HEK293 (cell line): ENCODE results near the gene B3GAT1.

Experiments used
- CTCF ChIA-PET: fragments of 350-600 bp; formaldehyde crosslinking; extraction: SDS; loops from one replicate; lab custom pipeline; 2021; ENCODE audit warnings: antibody characterized with exemption; lab: Yijun Ruan, JAX
- POLR2A ChIA-PET: fragments of 300-600 bp; formaldehyde crosslinking; extraction: SDS; loops from one replicate; lab custom pipeline; 2020; ENCODE audit warnings: antibody characterized with exemption, inconsistent platforms; lab: Yijun Ruan, JAX
- H3K27ac ChIP-seq: fragments of 200-500 bp; sonication (Bioruptor generic); 2 replicates; pipeline ENCODE4 v1.5.1; 2014; ENCODE audit warnings: low read depth, low read length, control low read depth, inconsistent platforms; ENCODE audit errors: extremely low read depth
- H3K36me3 ChIP-seq, 2 experiments: fragments of 200-500 bp in 1 of 2; sonication (Bioruptor generic) in 1 of 2; 1 replicate in 1 of 2; 2 replicates in 1 of 2; pipeline ENCODE4 v1.5.1; 2014 to 2017; ENCODE audit warnings: inconsistent platforms in 2 of 2, low read length in 2 of 2; ENCODE audit not compliant: control insufficient read depth in 2 of 2, insufficient read depth in 1 of 2
- H3K4me1 ChIP-seq: fragments of 200-500 bp; sonication (Bioruptor generic); 2 replicates; pipeline ENCODE4 v1.5.1; 2014; ENCODE audit warnings: mild to moderate bottlenecking, low read length, inconsistent platforms; ENCODE audit not compliant: control insufficient read depth, insufficient read depth
- H3K4me3 ChIP-seq: 2 replicates; pipeline ENCODE4 v1.5.1; 2011; ENCODE audit warnings: low read depth, mild to moderate bottlenecking, control low read depth, low read length, moderate library complexity
- H3K9me3 ChIP-seq: fragments of 200-500 bp; sonication (Bioruptor generic); 2 replicates; pipeline ENCODE4 v1.5.1; 2014; ENCODE audit warnings: low read depth, low read length, inconsistent platforms; ENCODE audit not compliant: control insufficient read depth, insufficient read depth
- FEZF1 ChIP-seq: fragments of 450-650 bp; formaldehyde crosslinking; IDR thresholded peaks from 2 replicates; pipeline ENCODE4 v1.5.1; 2016; ENCODE audit warnings: missing biosample characterization, missing genetic modification characterization
- GLIS2 ChIP-seq: fragments of 450-650 bp; formaldehyde crosslinking; IDR thresholded peaks from 2 replicates; pipeline ENCODE4 v1.5.1; 2016; ENCODE audit warnings: missing biosample characterization, missing genetic modification characterization
- HIC1 ChIP-seq: fragments of 450-650 bp; formaldehyde crosslinking; IDR thresholded peaks from 2 replicates; pipeline ENCODE4 v1.5.1; 2016; ENCODE audit warnings: missing biosample characterization, missing genetic modification characterization
- PRDM10 ChIP-seq: fragments of 450-650 bp; formaldehyde crosslinking; IDR thresholded peaks from 2 replicates; pipeline ENCODE4 v1.5.1; 2016; ENCODE audit warnings: missing biosample characterization, missing genetic modification characterization
- SP3 ChIP-seq: fragments of 450-650 bp; formaldehyde crosslinking; IDR thresholded peaks from 2 replicates; pipeline ENCODE4 v1.5.1; 2016; ENCODE audit warnings: missing biosample characterization, missing genetic modification characterization
- SP7 ChIP-seq: fragments of 450-650 bp; formaldehyde crosslinking; IDR thresholded peaks from 2 replicates; pipeline ENCODE4 v1.5.1; 2016; ENCODE audit warnings: missing biosample characterization, missing genetic modification characterization
- ZBTB7A ChIP-seq: fragments of 450-650 bp; formaldehyde crosslinking; IDR thresholded peaks from 2 replicates; pipeline ENCODE4 v1.5.1; 2016; ENCODE audit warnings: low read depth, missing biosample characterization, missing genetic modification characterization
- ZNF157 ChIP-seq: fragments of 450-650 bp; formaldehyde crosslinking; IDR thresholded peaks from 2 replicates; pipeline ENCODE4 v1.5.1; 2016; ENCODE audit warnings: missing biosample characterization, missing genetic modification characterization
- ZNF223 ChIP-seq: fragments of 450-650 bp; formaldehyde crosslinking; IDR thresholded peaks from 2 replicates; pipeline ENCODE4 v1.5.1; 2016; ENCODE audit warnings: missing biosample characterization, missing genetic modification characterization
- ZNF350 ChIP-seq: fragments of 450-650 bp; formaldehyde crosslinking; IDR thresholded peaks from 2 replicates; pipeline ENCODE4 v1.5.0; 2017; ENCODE audit warnings: missing biosample characterization, mild to moderate bottlenecking, missing genetic modification characterization
- ZNF658 ChIP-seq: fragments of 450-650 bp; formaldehyde crosslinking; IDR thresholded peaks from 2 replicates; pipeline ENCODE4; 2016; ENCODE audit warnings: missing biosample characterization, missing genetic modification characterization
- ZNF670 ChIP-seq: fragments of 450-650 bp; formaldehyde crosslinking; IDR thresholded peaks from 2 replicates; pipeline ENCODE4 v1.5.1; 2016; ENCODE audit warnings: missing biosample characterization, missing genetic modification characterization, low read depth
- ZNF677 ChIP-seq: fragments of 450-650 bp; IDR thresholded peaks from 2 replicates; pipeline ENCODE4 v1.5.0; 2018; ENCODE audit warnings: missing biosample characterization, mild to moderate bottlenecking, missing genetic modification characterization, moderate library complexity
- ZNF768 ChIP-seq: fragments of 450-650 bp; formaldehyde crosslinking; IDR thresholded peaks from 2 replicates; pipeline ENCODE4 v1.5.1; 2018; ENCODE audit warnings: missing biosample characterization, mild to moderate bottlenecking, missing genetic modification characterization
- ZNF776 ChIP-seq: fragments of 450-650 bp; formaldehyde crosslinking; IDR thresholded peaks from 2 replicates; pipeline ENCODE4 v1.5.0; 2017; ENCODE audit warnings: missing biosample characterization, missing genetic modification characterization, borderline replicate concordance
- ZNF792 ChIP-seq: fragments of 450-650 bp; formaldehyde crosslinking; IDR thresholded peaks from 2 replicates; pipeline ENCODE4 v1.5.1; 2016; ENCODE audit warnings: missing biosample characterization, missing genetic modification characterization
- ZSCAN23 ChIP-seq: fragments of 450-650 bp; formaldehyde crosslinking; IDR thresholded peaks from 2 replicates; pipeline ENCODE4 v1.5.1; 2016; ENCODE audit warnings: missing biosample characterization, missing genetic modification characterization
- TF ChIP-seq, protein P1 (sequence below): fragments of 450-650 bp; formaldehyde crosslinking; IDR thresholded peaks from 2 replicates; pipeline ENCODE4 v1.5.1; 2016; ENCODE audit warnings: missing biosample characterization, missing genetic modification characterization, borderline replicate concordance

The B3GAT1 gene

DNA sequence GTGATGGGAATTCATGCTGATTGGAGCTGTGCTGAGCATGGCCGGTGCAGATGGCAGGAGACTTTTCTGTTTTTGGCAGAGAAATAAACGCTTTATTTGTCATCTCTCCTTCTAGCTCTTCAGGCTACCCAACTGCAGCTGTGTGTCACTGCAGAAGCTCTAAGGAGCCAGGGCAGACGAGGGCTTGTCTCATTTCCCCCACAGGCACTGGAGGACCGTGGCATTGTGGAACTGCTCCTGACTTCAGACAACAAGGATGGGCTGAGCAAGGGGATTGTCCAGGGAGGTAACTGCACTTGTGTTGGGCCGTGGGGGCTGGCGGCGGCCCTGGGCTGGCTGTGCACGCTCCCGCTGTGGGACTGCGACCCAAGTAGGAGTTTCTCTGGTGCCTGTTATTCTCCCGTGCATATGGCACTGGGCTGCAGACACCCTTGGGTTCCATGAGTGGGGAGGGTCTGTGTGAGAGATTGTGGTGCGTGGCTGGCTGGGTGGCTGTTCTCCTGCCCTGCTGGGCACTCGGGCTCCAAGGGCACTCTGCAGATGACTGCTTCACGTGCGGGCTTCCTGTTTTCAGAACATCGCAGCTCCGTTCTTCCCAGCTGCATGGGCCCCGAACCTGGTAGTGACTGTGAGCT lies 53.1 kb downstream of the B3GAT1 start:
- no peak overlapping the region for H3K27ac ChIP-seq
- TF ChIP-seq PRDM10 (no peak), ZNF677 (tag by site-specific recombination) (no peak), SP7 (tag by site-specific recombination) (no peak), ZNF157 (tag by site-specific recombination) (no peak), ZSCAN23 (no peak), ZNF792 (tag by site-specific recombination) (no peak)
- H3K4me3 ChIP-seq = no peak overlapping the region
- no peaks in the 10 kb centered on the region for H3K4me1 ChIP-seq
- no peaks in the 10 kb centered on the region for H3K9me3 ChIP-seq
- ChIA-PET CTCF (interaction anchor here (0.6 to 1.7 kb wide), 7 partner anchors 12 to 510 kb away, joined by 3 to 4 read pairs (median 3); no protein-coding TSS in a partner anchor), POLR2A (no interaction called here)
- peaks cover 0 to 14% of the 10 kb centered on the region in 2 experiments; a peak in 1 of 3 replicates for H3K36me3 ChIP-seq

DNA sequence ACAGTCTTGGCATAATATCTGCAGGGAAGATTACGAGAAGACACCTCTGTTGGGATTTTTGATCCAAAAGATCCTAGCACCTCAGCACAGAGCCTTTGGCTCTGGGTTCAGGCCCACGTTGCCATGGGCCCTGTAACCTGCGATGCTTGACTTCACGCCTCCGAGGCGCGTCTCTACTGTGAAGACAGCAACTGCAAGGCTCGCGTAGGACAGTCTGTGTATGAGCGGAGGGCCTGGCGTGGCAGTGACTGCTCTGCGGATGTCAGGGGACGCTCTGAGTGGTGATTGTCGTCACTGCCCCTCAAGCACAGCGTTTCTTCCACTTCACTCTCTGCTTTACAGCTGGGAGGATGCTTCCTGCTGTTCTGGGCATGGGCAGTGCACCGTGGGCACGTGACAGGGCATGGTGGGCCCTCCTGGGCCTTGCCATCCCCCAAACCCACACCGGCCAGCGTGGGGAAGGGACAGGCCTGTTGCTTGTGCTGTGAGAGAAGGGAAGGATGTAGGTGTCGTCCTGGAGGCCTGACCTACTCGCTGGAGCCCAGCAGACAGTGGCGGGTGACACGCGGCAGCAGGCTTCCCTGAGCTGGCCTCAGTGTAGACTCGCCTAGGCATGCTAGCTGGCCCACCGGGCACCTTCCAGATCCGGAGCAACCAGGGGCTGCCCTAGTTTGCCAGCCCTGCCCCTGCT lies 53.7 kb downstream of the B3GAT1 start:
- ChIA-PET CTCF (interaction anchor here (0.7 to 1.7 kb wide), 3 partner anchors 96 to 510 kb away, joined by 3 read pairs; no protein-coding TSS in a partner anchor), POLR2A (no interaction called here)
- H3K27ac ChIP-seq = no peak overlapping the region

DNA sequence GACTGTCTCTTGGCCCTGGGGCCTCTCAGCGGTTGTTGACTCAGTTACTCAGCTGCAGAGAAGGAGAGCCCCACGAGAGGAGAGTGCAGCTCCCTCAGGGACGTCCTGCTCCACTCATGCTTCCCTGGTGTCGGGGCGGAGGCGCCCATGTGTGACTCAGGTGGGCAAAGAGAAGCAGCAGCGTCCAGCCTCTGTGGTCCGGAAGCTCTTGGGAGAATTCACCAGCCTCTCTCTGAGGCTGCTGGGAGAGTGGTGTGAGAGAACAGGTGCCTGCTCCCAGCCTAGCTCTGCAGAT lies 54.5 kb downstream of the B3GAT1 start:
- POLR2A ChIA-PET = no interaction called here
- CTCF ChIA-PET = interaction anchor here (0.9 kb wide), 1 partner anchor 81 kb away, joined by 4 read pairs; the partner anchor contains the start of gene GLB1L3
- TF ChIP-seq ZNF658 (tag by site-specific recombination) = no peak
- TF ChIP-seq ZNF223 = no peak
- TF ChIP-seq ZNF768 (tag by site-specific recombination) = no peak
- TF ChIP-seq ZNF350 (tag by site-specific recombination) = no peak
- TF ChIP-seq, all 188 proteins: peak for 0
- Histone ChIP-seq H3K9me3 (no peaks in the 10 kb centered on the region), H3K4me1 (no peaks in the 10 kb centered on the region), H3K36me3 (peaks cover 0 to 14% of the 10 kb centered on the region in 2 experiments; a peak in 2 of 3 replicates), H3K4me3 (no peak overlapping the region), H3K27ac (no peak overlapping the region)

More for the DNA sequence above, 53.7 kb downstream of the B3GAT1 start:
- Histone ChIP-seq H3K9me3 (no peaks in the 10 kb centered on the region), H3K4me3 (no peak overlapping the region), H3K36me3 (peaks cover 0 to 14% of the 10 kb centered on the region in 2 experiments; a peak in 1 of 3 replicates), H3K4me1 (no peaks in the 10 kb centered on the region)
- no peak for TF ChIP-seq GLIS2

- ChIA-PET CTCF (interaction anchor here (0.6 to 0.9 kb wide), 2 partner anchors 81 to 505 kb away, joined by 4 read pairs; partner anchors contain the start of gene GLB1L3), POLR2A (no interaction called here)
- Histone ChIP-seq H3K27ac (no peak overlapping the region), H3K4me3 (no peak overlapping the region), H3K4me1 (no peaks in the 10 kb centered on the region), H3K9me3 (no peaks in the 10 kb centered on the region), H3K36me3 (peaks cover 0 to 14% of the 10 kb centered on the region in 2 experiments; a peak in 2 of 3 replicates)
- TF ChIP-seq, protein P1, sequence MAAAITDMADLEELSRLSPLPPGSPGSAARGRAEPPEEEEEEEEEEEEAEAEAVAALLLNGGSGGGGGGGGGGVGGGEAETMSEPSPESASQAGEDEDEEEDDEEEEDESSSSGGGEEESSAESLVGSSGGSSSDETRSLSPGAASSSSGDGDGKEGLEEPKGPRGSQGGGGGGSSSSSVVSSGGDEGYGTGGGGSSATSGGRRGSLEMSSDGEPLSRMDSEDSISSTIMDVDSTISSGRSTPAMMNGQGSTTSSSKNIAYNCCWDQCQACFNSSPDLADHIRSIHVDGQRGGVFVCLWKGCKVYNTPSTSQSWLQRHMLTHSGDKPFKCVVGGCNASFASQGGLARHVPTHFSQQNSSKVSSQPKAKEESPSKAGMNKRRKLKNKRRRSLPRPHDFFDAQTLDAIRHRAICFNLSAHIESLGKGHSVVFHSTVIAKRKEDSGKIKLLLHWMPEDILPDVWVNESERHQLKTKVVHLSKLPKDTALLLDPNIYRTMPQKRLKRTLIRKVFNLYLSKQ = no peak
- TF ChIP-seq ZNF670 = no peak
- TF ChIP-seq SP3 (tag by site-specific recombination) = no peak
- no peak for TF ChIP-seq FEZF1 (tag by site-specific recombination)
- no peak for TF ChIP-seq ZNF776 (tag by site-specific recombination)
- TF ChIP-seq ZBTB7A = no peak
- no peak for TF ChIP-seq HIC1 (tag by site-specific recombination)
Observed at GRCh38 chr11:134356656-134357544, 55.1 kb downstream of the B3GAT1 start.
